ENCODE data around the gene IGF2BP2.

DNA sequence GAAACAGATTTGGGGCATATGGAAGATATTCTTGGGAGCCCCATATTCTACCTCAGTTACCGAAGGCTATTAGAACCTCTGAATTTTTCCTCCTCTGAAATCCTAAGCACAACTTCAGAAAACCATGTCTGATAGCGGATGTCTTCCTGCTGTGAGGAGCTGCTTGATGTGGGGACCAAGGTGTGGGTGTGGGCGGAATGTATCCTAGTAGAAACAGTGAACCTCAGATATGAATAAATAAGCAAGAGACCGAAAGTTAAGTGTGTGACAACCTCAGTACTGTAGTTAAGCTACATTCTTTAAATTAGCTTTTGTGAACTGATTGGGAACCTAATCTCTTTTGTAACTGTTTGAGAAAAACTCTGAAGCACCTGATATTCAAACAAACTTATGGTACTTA, 191.8 kb downstream of the IGF2BP2 start:
- TF ChIP-seq MAZ (IDR thresholded peaks at IDR 0.05; ENCODE audit: borderline replicate concordance, low read depth, low read length) (no peak), POLR2A (IDR thresholded peaks at IDR 0.05; ENCODE audit: low read depth, low read length) (no peak), BHLHE40 (IDR thresholded peaks at IDR 0.05; ENCODE audit: low read depth, low read length) (no peak), CEBPB (IDR thresholded peaks at IDR 0.05; ENCODE audit: low read depth, low read length) (no peak), MXI1 (IDR thresholded peaks at IDR 0.05; ENCODE audit: borderline replicate concordance, low read depth, low read length) (no peak), RFX5 (IDR thresholded peaks at IDR 0.05; ENCODE audit: low read depth, low read length) (no peak), SMC3 (IDR thresholded peaks at IDR 0.05; ENCODE audit: low read depth, low read length) (no peak), RCOR1 (IDR thresholded peaks at IDR 0.05; ENCODE audit: insufficient replicate concordance, low read length) (no peak), CHD1 (IDR thresholded peaks at IDR 0.05; ENCODE audit: low read depth, low read length) (no peak), RAD21 (IDR thresholded peaks at IDR 0.05; ENCODE audit: low read length) (no peak)
- TF ChIP-seq, protein P1, sequence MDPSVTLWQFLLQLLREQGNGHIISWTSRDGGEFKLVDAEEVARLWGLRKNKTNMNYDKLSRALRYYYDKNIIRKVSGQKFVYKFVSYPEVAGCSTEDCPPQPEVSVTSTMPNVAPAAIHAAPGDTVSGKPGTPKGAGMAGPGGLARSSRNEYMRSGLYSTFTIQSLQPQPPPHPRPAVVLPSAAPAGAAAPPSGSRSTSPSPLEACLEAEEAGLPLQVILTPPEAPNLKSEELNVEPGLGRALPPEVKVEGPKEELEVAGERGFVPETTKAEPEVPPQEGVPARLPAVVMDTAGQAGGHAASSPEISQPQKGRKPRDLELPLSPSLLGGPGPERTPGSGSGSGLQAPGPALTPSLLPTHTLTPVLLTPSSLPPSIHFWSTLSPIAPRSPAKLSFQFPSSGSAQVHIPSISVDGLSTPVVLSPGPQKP (IDR thresholded peaks at IDR 0.05; ENCODE audit: borderline replicate concordance, low read depth, low read length) = no peak
- TF ChIP-seq, protein P2, sequence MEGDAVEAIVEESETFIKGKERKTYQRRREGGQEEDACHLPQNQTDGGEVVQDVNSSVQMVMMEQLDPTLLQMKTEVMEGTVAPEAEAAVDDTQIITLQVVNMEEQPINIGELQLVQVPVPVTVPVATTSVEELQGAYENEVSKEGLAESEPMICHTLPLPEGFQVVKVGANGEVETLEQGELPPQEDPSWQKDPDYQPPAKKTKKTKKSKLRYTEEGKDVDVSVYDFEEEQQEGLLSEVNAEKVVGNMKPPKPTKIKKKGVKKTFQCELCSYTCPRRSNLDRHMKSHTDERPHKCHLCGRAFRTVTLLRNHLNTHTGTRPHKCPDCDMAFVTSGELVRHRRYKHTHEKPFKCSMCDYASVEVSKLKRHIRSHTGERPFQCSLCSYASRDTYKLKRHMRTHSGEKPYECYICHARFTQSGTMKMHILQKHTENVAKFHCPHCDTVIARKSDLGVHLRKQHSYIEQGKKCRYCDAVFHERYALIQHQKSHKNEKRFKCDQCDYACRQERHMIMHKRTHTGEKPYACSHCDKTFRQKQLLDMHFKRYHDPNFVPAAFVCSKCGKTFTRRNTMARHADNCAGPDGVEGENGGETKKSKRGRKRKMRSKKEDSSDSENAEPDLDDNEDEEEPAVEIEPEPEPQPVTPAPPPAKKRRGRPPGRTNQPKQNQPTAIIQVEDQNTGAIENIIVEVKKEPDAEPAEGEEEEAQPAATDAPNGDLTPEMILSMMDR (conservative IDR thresholded peaks at IDR 0.05; ENCODE audit: low read depth, low read length) = no peak
- TF ChIP-seq, protein P3, sequence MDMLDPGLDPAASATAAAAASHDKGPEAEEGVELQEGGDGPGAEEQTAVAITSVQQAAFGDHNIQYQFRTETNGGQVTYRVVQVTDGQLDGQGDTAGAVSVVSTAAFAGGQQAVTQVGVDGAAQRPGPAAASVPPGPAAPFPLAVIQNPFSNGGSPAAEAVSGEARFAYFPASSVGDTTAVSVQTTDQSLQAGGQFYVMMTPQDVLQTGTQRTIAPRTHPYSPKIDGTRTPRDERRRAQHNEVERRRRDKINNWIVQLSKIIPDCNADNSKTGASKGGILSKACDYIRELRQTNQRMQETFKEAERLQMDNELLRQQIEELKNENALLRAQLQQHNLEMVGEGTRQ (IDR thresholded peaks at IDR 0.05; ENCODE audit: low read depth, low read length) = no peak
